Measurements from ENCODE around the gene EIF5B. TPM values are rescaled to one million over a fixed set of nuclear protein-coding genes. Genes with fewer than 3 reads are reported as not detected.
"Not testable (repeated sequence)": the region's sequence is repeated elsewhere in the genome, so short reads cannot be mapped to it uniquely, and the experiment has no call there.

EIF5B gene
- polyA plus RNA-seq, 1 donor from 2014 or later = 8.0 TPM

- no peak for TF ChIP-seq RAD21 (conservative IDR thresholded peaks at IDR 0.05)
- no peak for TF ChIP-seq TAF1 (IDR thresholded peaks at IDR 0.05; ENCODE audit: low read depth)
- no peak for TF ChIP-seq MXI1 (conservative IDR thresholded peaks at IDR 0.05; ENCODE audit: poor library complexity, severe bottlenecking)
- TF ChIP-seq CTCF (IDR thresholded peaks at IDR 0.05; ENCODE audit: poor library complexity, severe bottlenecking) = no peak
- no peak for TF ChIP-seq SMC3 (conservative IDR thresholded peaks at IDR 0.05; ENCODE audit: poor library complexity)
- TF ChIP-seq EZH2 (IDR thresholded peaks at IDR 0.05; ENCODE audit: borderline replicate concordance, insufficient read depth, low read length, poor library complexity, severe bottlenecking) = no peak
- TF ChIP-seq EP300 (conservative IDR thresholded peaks at IDR 0.05; ENCODE audit: poor library complexity, severe bottlenecking) = no peak
- TF ChIP-seq, protein P1, sequence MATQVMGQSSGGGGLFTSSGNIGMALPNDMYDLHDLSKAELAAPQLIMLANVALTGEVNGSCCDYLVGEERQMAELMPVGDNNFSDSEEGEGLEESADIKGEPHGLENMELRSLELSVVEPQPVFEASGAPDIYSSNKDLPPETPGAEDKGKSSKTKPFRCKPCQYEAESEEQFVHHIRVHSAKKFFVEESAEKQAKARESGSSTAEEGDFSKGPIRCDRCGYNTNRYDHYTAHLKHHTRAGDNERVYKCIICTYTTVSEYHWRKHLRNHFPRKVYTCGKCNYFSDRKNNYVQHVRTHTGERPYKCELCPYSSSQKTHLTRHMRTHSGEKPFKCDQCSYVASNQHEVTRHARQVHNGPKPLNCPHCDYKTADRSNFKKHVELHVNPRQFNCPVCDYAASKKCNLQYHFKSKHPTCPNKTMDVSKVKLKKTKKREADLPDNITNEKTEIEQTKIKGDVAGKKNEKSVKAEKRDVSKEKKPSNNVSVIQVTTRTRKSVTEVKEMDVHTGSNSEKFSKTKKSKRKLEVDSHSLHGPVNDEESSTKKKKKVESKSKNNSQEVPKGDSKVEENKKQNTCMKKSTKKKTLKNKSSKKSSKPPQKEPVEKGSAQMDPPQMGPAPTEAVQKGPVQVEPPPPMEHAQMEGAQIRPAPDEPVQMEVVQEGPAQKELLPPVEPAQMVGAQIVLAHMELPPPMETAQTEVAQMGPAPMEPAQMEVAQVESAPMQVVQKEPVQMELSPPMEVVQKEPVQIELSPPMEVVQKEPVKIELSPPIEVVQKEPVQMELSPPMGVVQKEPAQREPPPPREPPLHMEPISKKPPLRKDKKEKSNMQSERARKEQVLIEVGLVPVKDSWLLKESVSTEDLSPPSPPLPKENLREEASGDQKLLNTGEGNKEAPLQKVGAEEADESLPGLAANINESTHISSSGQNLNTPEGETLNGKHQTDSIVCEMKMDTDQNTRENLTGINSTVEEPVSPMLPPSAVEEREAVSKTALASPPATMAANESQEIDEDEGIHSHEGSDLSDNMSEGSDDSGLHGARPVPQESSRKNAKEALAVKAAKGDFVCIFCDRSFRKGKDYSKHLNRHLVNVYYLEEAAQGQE (IDR thresholded peaks at IDR 0.05; ENCODE audit: borderline replicate concordance) = no peak
- no peak for TF ChIP-seq POLR2AphosphoS5 (IDR thresholded peaks at IDR 0.05)
- Histone ChIP-seq H3K9me3 (ENCODE audit: low read length) (no peaks in the 10 kb centered on the region), H3K79me2 (replicated peaks; ENCODE audit: insufficient read depth, low read length) (peaks cover 29% of the 10 kb centered on the region), H2AFZ (ENCODE audit: low read depth, low read length) (no peak overlapping the region), H3F3A (ENCODE audit: insufficient read depth, low read length, poor library complexity, severe bottlenecking) (no peaks in the 10 kb centered on the region), H3K27ac (ENCODE audit: low read length) (no peak overlapping the region), H3K4me3 (ENCODE audit: low read length) (no peak overlapping the region), H3K36me3 (ENCODE audit: insufficient read depth, low read length) (no peaks in the 10 kb centered on the region), H4K20me1 (ENCODE audit: insufficient read depth) (no peaks in the 10 kb centered on the region), H3K27me3 (ENCODE audit: insufficient read depth, low read depth, low read length) (no peaks in the 10 kb centered on the region), H3K4me2 (ENCODE audit: low read length) (no peak overlapping the region), H3K9ac (ENCODE audit: low read length) (no peak overlapping the region), H3K9me2 (ENCODE audit: insufficient read depth, low read length) (no peaks in the 10 kb centered on the region)
Measured at GRCh38 chr2:99354070-99354469, 16.9 kb downstream of the EIF5B start.

GRCh38 chr2:99354825-99355224 lies 17.6 kb downstream of the EIF5B start:
- not testable (repeated sequence) for H3K9me3 ChIP-seq (ENCODE audit: low read length); H3K9me2 ChIP-seq (ENCODE audit: insufficient read depth, low read length); H3K27me3 ChIP-seq (ENCODE audit: insufficient read depth, low read depth, low read length); H4K20me1 ChIP-seq (ENCODE audit: insufficient read depth); H2AFZ ChIP-seq (ENCODE audit: low read depth, low read length); H3K27ac ChIP-seq (ENCODE audit: low read length); H3K9ac ChIP-seq (ENCODE audit: low read length); H3F3A ChIP-seq (ENCODE audit: insufficient read depth, low read length, poor library complexity, severe bottlenecking); H3K36me3 ChIP-seq (ENCODE audit: insufficient read depth, low read length); H3K4me2 ChIP-seq (ENCODE audit: low read length); H3K4me3 ChIP-seq (ENCODE audit: low read length)
- peaks cover 29% of the 10 kb centered on the region for H3K79me2 ChIP-seq (replicated peaks; ENCODE audit: insufficient read depth, low read length)

DNA sequence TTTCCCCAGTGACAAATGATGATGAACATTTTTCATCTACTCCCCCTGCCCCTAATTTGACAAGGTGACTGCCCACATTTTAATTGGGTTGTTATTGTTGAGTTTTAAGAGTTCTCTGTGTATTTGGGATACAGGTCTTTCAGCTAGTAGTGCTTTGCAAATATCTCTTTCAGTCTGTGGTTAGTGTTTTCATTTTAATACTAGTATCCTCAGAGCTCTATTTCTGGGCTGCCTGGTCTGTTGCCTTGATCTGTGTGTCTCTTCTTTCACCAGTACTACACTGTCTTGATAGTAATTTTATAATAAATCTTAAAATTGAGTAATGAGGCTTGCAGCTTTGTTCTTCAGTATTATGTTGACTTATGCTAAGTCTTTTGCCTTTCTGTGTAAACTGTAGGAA lies 19.7 kb downstream of the EIF5B start:
- Histone ChIP-seq H3K4me2 (ENCODE audit: low read length) (no peak overlapping the region), H3F3A (ENCODE audit: insufficient read depth, low read length, poor library complexity, severe bottlenecking) (no peaks in the 10 kb centered on the region), H3K36me3 (ENCODE audit: insufficient read depth, low read length) (peaks cover 5% of the 10 kb centered on the region), H3K27ac (ENCODE audit: low read length) (no peak overlapping the region), H3K27me3 (ENCODE audit: insufficient read depth, low read depth, low read length) (no peaks in the 10 kb centered on the region), H3K9me3 (ENCODE audit: low read length) (no peaks in the 10 kb centered on the region), H3K9ac (ENCODE audit: low read length) (no peak overlapping the region), H3K9me2 (ENCODE audit: insufficient read depth, low read length) (no peaks in the 10 kb centered on the region), H3K4me3 (ENCODE audit: low read length) (no peak overlapping the region), H3K79me2 (replicated peaks; ENCODE audit: insufficient read depth, low read length) (peaks cover 29% of the 10 kb centered on the region), H2AFZ (ENCODE audit: low read depth, low read length) (no peak overlapping the region), H4K20me1 (ENCODE audit: insufficient read depth) (no peaks in the 10 kb centered on the region)
- TF ChIP-seq MXI1 (conservative IDR thresholded peaks at IDR 0.05; ENCODE audit: poor library complexity, severe bottlenecking) (no peak), EP300 (conservative IDR thresholded peaks at IDR 0.05; ENCODE audit: poor library complexity, severe bottlenecking) (no peak), SMC3 (conservative IDR thresholded peaks at IDR 0.05; ENCODE audit: poor library complexity) (no peak), TAF1 (IDR thresholded peaks at IDR 0.05; ENCODE audit: low read depth) (no peak), EZH2 (IDR thresholded peaks at IDR 0.05; ENCODE audit: borderline replicate concordance, insufficient read depth, low read length, poor library complexity, severe bottlenecking) (no peak), RAD21 (conservative IDR thresholded peaks at IDR 0.05) (no peak), CTCF (IDR thresholded peaks at IDR 0.05; ENCODE audit: poor library complexity, severe bottlenecking) (no peak)
- TF ChIP-seq, protein P1 (IDR thresholded peaks at IDR 0.05; ENCODE audit: borderline replicate concordance) = no peak
